Smooth muscle cell of the brain vasculature (primary cell): ENCODE data around the gene NHSL1.

Experiments used
- DNase-seq: peaks from one replicate; pipeline ENCODE4 v3.0.0-alpha.2; 2012; ENCODE audit warnings: low read depth, low spot score

NHSL1 gene

GRCh38 chr6:138403324-138403800 lies 95.9 kb downstream of the NHSL1 start:
- no peak for DNase-seq

- DNase-seq = no peak
Observed at GRCh38 chr6:138402838-138403187, 96.5 kb downstream of the NHSL1 start.

- DNase-seq = no peak
Observed at GRCh38 chr6:138401960-138402837, 97.1 kb downstream of the NHSL1 start.

GRCh38 chr6:138400326-138400725 lies 99.0 kb downstream of the NHSL1 start:
- no peak for DNase-seq

- DNase-seq = no peak
Observed at GRCh38 chr6:138397128-138398122, 101.9 kb downstream of the NHSL1 start.

- DNase-seq = no peak
Observed at GRCh38 chr6:138396709-138397108, 102.6 kb downstream of the NHSL1 start.

GRCh38 chr6:138393871-138394783 lies 105.2 kb downstream of the NHSL1 start:
- no peak for DNase-seq

GRCh38 chr6:138389551-138389950 lies 109.7 kb downstream of the NHSL1 start:
- no peak for DNase-seq

- DNase-seq = no peak
Observed at GRCh38 chr6:138387577-138388368, 111.5 kb downstream of the NHSL1 start.

GRCh38 chr6:138386897-138387296 lies 112.4 kb downstream of the NHSL1 start:
- DNase-seq = no peak

GRCh38 chr6:138383776-138384175 lies 115.5 kb downstream of the NHSL1 start:
- no peak for DNase-seq

- DNase-seq = no peak
Observed at GRCh38 chr6:138382498-138383265, 116.6 kb downstream of the NHSL1 start.

GRCh38 chr6:138378463-138378862 lies 120.8 kb downstream of the NHSL1 start:
- no peak for DNase-seq

GRCh38 chr6:138377844-138378243 lies 121.5 kb downstream of the NHSL1 start, which contains the start of gene SMIM28:
Gene SMIM28 (plus strand): TSS chr6:138377905. CDS start chr6:138378073, 168 bp downstream.
- DNase-seq = no peak

GRCh38 chr6:138377042-138377441 lies 122.3 kb downstream of the NHSL1 start:
- DNase-seq = no peak

- DNase-seq = no peak
Observed at GRCh38 chr6:138374815-138375214, 124.5 kb downstream of the NHSL1 start.

- no peak for DNase-seq
Observed at GRCh38 chr6:138374230-138374629, 125.1 kb downstream of the NHSL1 start.

GRCh38 chr6:138372711-138373463 lies 126.4 kb downstream of the NHSL1 start:
- no peak for DNase-seq
